H1 (cell line): ENCODE results near the gene TUBB4B. TPM values are rescaled to one million over a fixed set of nuclear protein-coding genes. Genes with fewer than 3 reads are reported as not detected.

Source experiments
- CTCF ChIA-PET: fragments of 300-600 bp; sonication (Branson Sonifier 250); formaldehyde crosslinking; loops from one replicate; lab custom pipeline; 2021; ENCODE audit not compliant: partially characterized antibody; lab: Charles Lee
- POLR2A ChIA-PET: fragments of 300-600 bp; sonication (Branson Sonifier 250); formaldehyde crosslinking; loops from one replicate; lab custom pipeline; 2021; ENCODE audit warnings: inconsistent platforms; ENCODE audit not compliant: partially characterized antibody; lab: Charles Lee
- DNase-seq, 2 experiments: peaks; one replicate each; pipeline versions ENCODE4 v3.0.0 to v3.0.0-alpha.2; 2010 to 2022; ENCODE audit warnings: low spot score in 2 of 2, low read depth in 1 of 2, mixed read lengths in 1 of 2
- FAIRE-seq: peaks from 2 replicates; lab custom pipeline; 2011; peaks lifted over from hg19 to GRCh38; lab: Jason Lieb, UNC
- H2AFZ ChIP-seq: 2 replicates; pipeline ENCODE4 v1.8.1; 2012; ENCODE audit warnings: low read length, inconsistent platforms
- H2AK5ac ChIP-seq: 2 replicates; pipeline ENCODE4 v1.6.1; 2013; ENCODE audit warnings: low read depth, low read length
- H2BK120ac ChIP-seq: replicated peaks from 2 replicates; pipeline ENCODE3; 2013; ENCODE audit warnings: low read depth, low read length, inconsistent platforms
- H2BK12ac ChIP-seq: 2 replicates; pipeline ENCODE4 v1.6.1; 2013; ENCODE audit warnings: low read depth, low read length
- H2BK15ac ChIP-seq: 2 replicates; pipeline ENCODE4 v1.6.1; 2013; ENCODE audit warnings: low read length
- H2BK20ac ChIP-seq: 2 replicates; pipeline ENCODE4 v1.6.1; 2013; ENCODE audit warnings: low read length
- H2BK5ac ChIP-seq: 2 replicates; pipeline ENCODE4 v1.6.1; 2013; ENCODE audit warnings: low read depth, low read length
- H3K14ac ChIP-seq: 2 replicates; pipeline ENCODE4 v1.6.1; 2013; ENCODE audit warnings: inconsistent platforms; ENCODE audit not compliant: insufficient read length
- H3K18ac ChIP-seq: 2 replicates; pipeline ENCODE4 v1.6.1; 2013; ENCODE audit warnings: low read length; ENCODE audit errors: extremely low read depth
- H3K23ac ChIP-seq: 2 replicates; pipeline ENCODE4 v1.6.1; 2013; ENCODE audit warnings: inconsistent platforms; ENCODE audit not compliant: insufficient read length
- H3K23me2 ChIP-seq: 2 replicates; pipeline ENCODE4 v1.6.1; 2013; ENCODE audit warnings: low read depth, low read length
- H3K27ac ChIP-seq: 2 replicates; pipeline ENCODE4 v1.6.1; 2011; ENCODE audit warnings: low read depth, low read length, inconsistent platforms
- H3K27me3 ChIP-seq, 4 experiments: replicated peaks in 1 of 4; 1 replicate in 1 of 4; 2 replicates in 3 of 4; pipeline versions ENCODE4 v1.6.1 to v1.8.1; 2011 to 2013; ENCODE audit warnings: low read length in 3 of 4, mild to moderate bottlenecking in 3 of 4, inconsistent platforms in 2 of 4, mixed read lengths in 2 of 4, moderate library complexity in 1 of 4; ENCODE audit not compliant: control insufficient read depth in 3 of 4, insufficient read depth in 3 of 4; ENCODE audit errors: extremely low read depth in 1 of 4
- H3K36me3 ChIP-seq, 4 experiments: 2 replicates each; pipeline versions ENCODE4 v1.6.1 to v1.8.1; 2011 to 2013; ENCODE audit warnings: mild to moderate bottlenecking in 4 of 4, low read length in 3 of 4, moderate library complexity in 2 of 4, control low read depth in 1 of 4, inconsistent platforms in 1 of 4; ENCODE audit not compliant: insufficient read depth in 4 of 4, control insufficient read depth in 2 of 4
- H3K4ac ChIP-seq: replicated peaks from 2 replicates; pipeline ENCODE3; 2013; ENCODE audit warnings: low read length, low read depth, mixed read lengths, inconsistent platforms; ENCODE audit not compliant: insufficient read length
- H3K4me1 ChIP-seq, 4 experiments: replicated peaks in 1 of 4; 1 replicate in 1 of 4; 2 replicates in 3 of 4; pipeline versions ENCODE4 v1.6.1 to v1.8.1; 2011 to 2013; ENCODE audit warnings: low read length in 3 of 4, inconsistent platforms in 2 of 4, mixed read lengths in 1 of 4; ENCODE audit not compliant: insufficient read depth in 4 of 4, control insufficient read depth in 3 of 4
- H3K4me2 ChIP-seq, 2 experiments: 2 replicates each; pipeline versions ENCODE4 v1.6.1 to v1.8.1; 2011 to 2013; ENCODE audit warnings: low read depth in 2 of 2, low read length in 2 of 2, control low read depth in 1 of 2, inconsistent platforms in 1 of 2, mild to moderate bottlenecking in 1 of 2; ENCODE audit not compliant: insufficient read depth in 1 of 2
- H3K4me3 ChIP-seq, 4 experiments: fragments of 200-600, 300-600 bp in 1 of 4; sonication (generic), shearing (Covaris generic), sonication (Bioruptor Twin) in 1 of 4; 2 replicates each; pipeline versions ENCODE4 v1.5.1 to v1.8.1; 2011 to 2016; ENCODE audit warnings: low read length in 4 of 4, low read depth in 3 of 4, control low read depth in 2 of 4, inconsistent platforms in 2 of 4, mild to moderate bottlenecking in 2 of 4, mixed read lengths in 1 of 4, moderate library complexity in 1 of 4; ENCODE audit not compliant: insufficient read depth in 2 of 4; ENCODE audit errors: extremely low read depth in 1 of 4
- H3K56ac ChIP-seq: replicated peaks from 2 replicates; pipeline ENCODE3; 2013; ENCODE audit warnings: low read depth, mild to moderate bottlenecking, mixed read lengths, low read length, inconsistent platforms; ENCODE audit not compliant: insufficient read length
- H3K79me1 ChIP-seq: 2 replicates; pipeline ENCODE4 v1.6.1; 2013; ENCODE audit warnings: low read depth, low read length, control low read depth
- H3K79me2 ChIP-seq, 2 experiments: 2 replicates each; pipeline versions ENCODE4 v1.6.1 to v1.8.1; 2012 to 2013; ENCODE audit warnings: low read length in 2 of 2, mild to moderate bottlenecking in 2 of 2, inconsistent platforms in 1 of 2; ENCODE audit not compliant: insufficient read depth in 2 of 2, control insufficient read depth in 1 of 2
- H3K9ac ChIP-seq, 4 experiments: replicated peaks in 1 of 4; 1 replicate in 1 of 4; 2 replicates in 3 of 4; pipeline versions ENCODE4 v1.6.1 to v1.8.1; 2011 to 2013; ENCODE audit warnings: low read depth in 3 of 4, low read length in 3 of 4, control low read depth in 2 of 4, mild to moderate bottlenecking in 2 of 4, moderate library complexity in 2 of 4, inconsistent platforms in 1 of 4; ENCODE audit errors: extremely low read depth in 1 of 4
- H3K9me3 ChIP-seq, 2 experiments: 2 replicates each; pipeline versions ENCODE4 v1.6.1 to v1.8.1; 2012 to 2013; ENCODE audit warnings: mild to moderate bottlenecking in 2 of 2, moderate library complexity in 2 of 2, control low read depth in 1 of 2, inconsistent platforms in 1 of 2, low read depth in 1 of 2, low read length in 1 of 2, mixed read lengths in 1 of 2; ENCODE audit not compliant: insufficient read depth in 2 of 2
- H4K20me1 ChIP-seq, 2 experiments: replicated peaks in 1 of 2; 2 replicates each; pipeline versions ENCODE3 to v1.8.1; 2011 to 2013; ENCODE audit warnings: inconsistent platforms in 2 of 2, low read length in 2 of 2, mild to moderate bottlenecking in 1 of 2; ENCODE audit not compliant: insufficient read depth in 2 of 2, control insufficient read depth in 1 of 2
- H4K5ac ChIP-seq: 2 replicates; pipeline ENCODE4 v1.6.1; 2013; ENCODE audit warnings: low read length, low read depth, mixed read lengths, inconsistent platforms; ENCODE audit not compliant: insufficient read length
- H4K8ac ChIP-seq: 2 replicates; pipeline ENCODE4 v1.8.0; 2013; ENCODE audit warnings: mild to moderate bottlenecking, moderate library complexity, low read length, inconsistent platforms; ENCODE audit not compliant: insufficient read depth; ENCODE audit errors: extremely low read depth
- H4K91ac ChIP-seq: replicated peaks from 2 replicates; pipeline ENCODE3; 2013; ENCODE audit warnings: low read length, mixed read lengths, inconsistent platforms; ENCODE audit not compliant: insufficient read length
- CEBPB ChIP-seq: IDR thresholded peaks from 2 replicates; pipeline ENCODE4 v1.6.1; 2012; ENCODE audit warnings: low read depth, low read length
- CHD1 ChIP-seq: IDR thresholded peaks from 2 replicates; pipeline ENCODE4 v1.6.1; 2012; ENCODE audit warnings: low read depth, low read length, improper control_type of control experiment
- EZH2 ChIP-seq: fragments of 200-600 bp; sonication (generic); IDR thresholded peaks from 2 replicates; pipeline ENCODE4 v1.7.1; 2012; ENCODE audit warnings: low read depth, mild to moderate bottlenecking, moderate library complexity, low read length, inconsistent platforms; ENCODE audit not compliant: severe bottlenecking
- WGBS, 2 experiments: shearing (Covaris generic) in 1 of 2; methylation state at CpG; one replicate each; pipeline versions ENCODE4 v1.1.6 to v1.1.7; 2013 to 2015; ENCODE audit warnings: low lambda C conversion rate in 2 of 2, mixed read lengths in 2 of 2, inconsistent platforms in 1 of 2, low coverage in 1 of 2, missing lambda C conversion rate in 1 of 2; ENCODE audit not compliant: insufficient replicate concordance in 2 of 2, insufficient coverage in 1 of 2, insufficient read length in 1 of 2; ENCODE audit errors: extremely low coverage in 1 of 2, missing lambda C conversion rate in 1 of 2; 5-methylcytosine and 5-hydroxymethylcytosine counted together
- polyA plus RNA-seq, 7 experiments: library from polyadenylated mRNA; depleted of rRNA in 3 of 7; stranded (reverse) in 5 of 7; unstranded in 2 of 7; fragments of >200 nt in 5 of 7; fragments of 200-250 nt in 2 of 7; gene quantifications; 1 replicate in 5 of 7; 2 replicates in 1 of 7; 4 replicates in 1 of 7; pipeline versions ENCODE4 v1.2.1 to v1.2.3, GENCODE V29; 2011 to 2013; ENCODE audit warnings: missing spikeins in 2 of 7, mixed read lengths in 2 of 7
- total RNA-seq: library from RNA; stranded (reverse); fragmentation: NEBNext Ultra II Directional; extraction: Animal tissue kit (Norgen Biotek cat#: 25700); gene quantifications from 2 replicates; pipeline ENCODE4 v1.2.1, GENCODE V29; 2021

The TUBB4B gene
- total and polyA plus RNA-seq, 2 of the 8 experiments (the other 6 are each of a cell fraction or from before 2014, with no cell fraction given) = 280 to 307 TPM

- Histone ChIP-seq H3K23ac (no peak overlapping the region), H2AFZ (no peak overlapping the region), H2BK12ac (no peak overlapping the region), H3K56ac (peak overlapping the region; percentile 64), H3K18ac (peak overlapping the region; percentile 68), H3K27me3 (peaks cover 2 to 27% (median 14%) of the 10 kb centered on the region in 4 experiments; a peak in 6 of 7 replicates), H4K5ac (no peak overlapping the region), H3K4me3 (peak overlapping the region; percentile 26 to 70 (median 58)), H3K79me2 (no peaks in the 10 kb centered on the region), H3K23me2 (peaks cover 13% of the 10 kb centered on the region; the same call in 1 of the 2 replicates), H4K8ac (peak overlapping the region; percentile 65; the same call in 1 of the 2 replicates), H2AK5ac (no peak overlapping the region), H3K4me2 (peak overlapping the region; percentile 58 to 80; a peak in 3 of 4 replicates), H2BK120ac (no peak overlapping the region), H3K79me1 (no peaks in the 10 kb centered on the region; the same call in 1 of the 2 replicates), H4K20me1 (peaks cover 0 to 13% of the 10 kb centered on the region in 2 experiments), H3K4me1 (peaks cover 0 to 27% (median 18%) of the 10 kb centered on the region in 4 experiments; a peak in 6 of 7 replicates), H2BK20ac (no peak overlapping the region), H3K36me3 (peaks cover 0 to 12% (median 1%) of the 10 kb centered on the region in 4 experiments; a peak in 3 of 8 replicates), H3K9ac (no peak overlapping the region; a peak in 1 of 7 replicates), H3K14ac (no peak overlapping the region), H3K4ac (peak overlapping the region; percentile 13), H2BK15ac (no peak overlapping the region), H4K91ac (peak overlapping the region; percentile 73), H3K9me3 (no peaks in the 10 kb centered on the region; a peak in 1 of 4 replicates), H2BK5ac (peak overlapping the region; percentile 60; the same call in 1 of the 2 replicates), H3K27ac (no peak overlapping the region)
- peak in 1 of 2 experiments; percentile 77 for DNase-seq
- FAIRE-seq = no peak
- 8% methylated on average over 39 of the region's 54 CpGs; no CpG with 5 or more reads in 1 of the 2 experiments for whole genome bisulfite sequencing, 2 experiments
- ChIA-PET CTCF (interaction anchor here (0.7 to 2.7 kb wide), 11 partner anchors 9 to 210 kb away, joined by 3 to 10 read pairs (median 3); partner anchors contain the start of genes NELFB, NRARP and STPG3), POLR2A (interaction anchor here (0.5 to 47.8 kb wide), 9 partner anchors 9 to 432 kb away, joined by 3 to 1462 read pairs (median 8); partner anchors contain the start of genes CYSRT1, NDOR1, NELFB and NRARP)
- TF ChIP-seq CHD1 (no peak), CEBPB (no peak), EZH2 (peak; percentile 54)
Observed at GRCh38 chr9:137278061-137278701, 37.1 kb downstream of the TUBB4B start.
